Neutrophil (primary cell): ENCODE results near the gene PIH1D2.
A peak's percentile ranks its signal among the peaks of the same experiment; 100 is the strongest.

Source experiments
- H3K27ac ChIP-seq: fragments of 200-600 bp; sonication (generic); 2 replicates; pipeline ENCODE4 v1.5.1; 2016; ENCODE audit warnings: mild to moderate bottlenecking, moderate library complexity
- H3K27me3 ChIP-seq: fragments of 200-600 bp; sonication (generic); 2 replicates; pipeline ENCODE4 v1.6.0; 2016; ENCODE audit warnings: mild to moderate bottlenecking
- H3K36me3 ChIP-seq: fragments of 200-600 bp; sonication (generic); 2 replicates; pipeline ENCODE4 v1.5.1; 2017
- H3K4me1 ChIP-seq, 2 experiments: fragments of 200-600 bp in 1 of 2; sonication (generic) in 1 of 2; 1 replicate in 1 of 2; 2 replicates in 1 of 2; pipeline versions ENCODE4 v1.5.1 to v1.6.1; 2013 to 2016; ENCODE audit warnings: low read depth in 1 of 2, low read length in 1 of 2, mild to moderate bottlenecking in 1 of 2, moderate library complexity in 1 of 2; ENCODE audit not compliant: control insufficient read depth in 1 of 2, insufficient read depth in 1 of 2
- H3K4me3 ChIP-seq, 2 experiments: fragments of 200-600 bp in 1 of 2; sonication (generic) in 1 of 2; 1 replicate in 1 of 2; 2 replicates in 1 of 2; pipeline ENCODE4 v1.5.1; 2013 to 2016; ENCODE audit warnings: low read depth in 1 of 2, low read length in 1 of 2, mild to moderate bottlenecking in 1 of 2, moderate library complexity in 1 of 2
- H3K9me3 ChIP-seq: fragments of 200-600 bp; sonication (generic); 2 replicates; pipeline ENCODE4 v1.5.1; 2016
- TF ChIP-seq, protein P1 (sequence below): fragments of 200-600 bp; sonication (generic); IDR thresholded peaks from 2 replicates; pipeline ENCODE4 v1.5.1; 2016; ENCODE audit warnings: antibody characterized with exemption

PIH1D2 gene, protein sequence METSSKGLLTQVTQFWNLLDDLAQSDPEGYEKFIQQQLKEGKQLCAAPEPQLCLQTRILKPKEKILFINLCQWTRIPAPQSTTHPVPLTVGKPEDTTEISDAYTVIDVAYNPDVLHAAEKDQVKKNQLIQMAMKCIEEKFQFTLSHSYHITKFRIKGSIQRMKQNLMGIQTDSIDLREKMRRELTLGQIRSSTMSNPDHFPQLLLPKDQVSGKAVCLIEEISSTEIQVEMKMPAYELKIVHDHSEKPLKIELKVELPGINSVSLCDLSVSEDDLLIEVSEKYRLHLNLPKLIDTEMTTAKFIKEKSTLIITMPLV

DNA sequence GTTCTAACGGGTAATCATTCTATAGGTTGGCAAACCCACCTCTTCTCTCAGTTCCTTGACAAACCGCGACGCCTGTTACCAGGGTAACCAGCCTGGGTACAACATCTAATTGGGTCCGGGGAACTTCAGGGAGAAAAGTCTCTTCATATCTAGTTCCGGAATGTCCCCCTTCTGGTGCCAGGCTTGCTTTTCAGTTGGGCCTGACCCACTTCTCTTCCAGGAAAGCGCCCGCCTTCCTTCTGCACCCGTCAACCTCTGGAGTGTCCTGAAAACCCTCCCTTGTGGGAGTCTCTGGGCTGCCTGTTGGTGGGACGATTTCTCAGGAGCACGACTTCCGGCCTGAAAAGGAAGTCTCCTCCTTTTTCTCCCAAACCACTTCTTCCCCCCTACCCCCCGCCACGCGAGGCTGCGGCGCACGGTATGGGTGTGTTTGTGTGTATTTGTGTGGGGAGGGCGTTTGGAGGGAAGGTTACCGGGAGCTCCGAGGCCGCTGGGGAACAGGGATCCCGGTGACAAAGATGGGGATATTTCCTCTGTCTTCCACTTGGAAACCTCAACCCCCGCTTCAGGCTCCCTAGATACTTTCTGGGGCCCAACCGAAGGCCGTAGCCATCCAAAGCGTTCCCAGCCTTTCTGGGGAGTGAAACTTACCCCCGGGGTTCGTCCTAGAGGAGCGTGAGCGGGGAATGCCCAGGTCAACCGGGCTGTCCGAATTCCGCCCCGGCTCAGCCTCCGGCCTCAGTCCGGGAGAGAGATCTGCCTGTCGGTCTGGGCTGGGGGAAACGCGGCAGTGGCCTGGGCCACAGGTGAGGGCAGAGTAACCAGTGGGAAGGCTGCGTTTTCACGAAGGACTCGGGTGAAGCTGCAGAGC, at the start of gene PIH1D2, which contains the start of gene NKAPD1:
Gene PIH1D2, minus strand, starts transcription at position 77 of the 871 bp plus-strand sequence. CDS start 843 bp downstream, outside the sequence.
Gene NKAPD1, plus strand, starts transcription at position 359 of the 871 bp plus-strand sequence. CDS start 1,276 bp downstream, outside the sequence.
- Histone ChIP-seq H3K9me3 (no peaks in the 10 kb centered on the region), H3K27me3 (no peaks in the 10 kb centered on the region), H3K4me3 (peak within 1 kb of the TSS; percentile 87 to 95), H3K36me3 (peaks cover 12% of the 10 kb centered on the region), H3K27ac (peak within 1 kb of the TSS; percentile 81), H3K4me1 (peaks cover 11 to 18% of the 10 kb centered on the region in 2 experiments)
- TF ChIP-seq, protein P1, sequence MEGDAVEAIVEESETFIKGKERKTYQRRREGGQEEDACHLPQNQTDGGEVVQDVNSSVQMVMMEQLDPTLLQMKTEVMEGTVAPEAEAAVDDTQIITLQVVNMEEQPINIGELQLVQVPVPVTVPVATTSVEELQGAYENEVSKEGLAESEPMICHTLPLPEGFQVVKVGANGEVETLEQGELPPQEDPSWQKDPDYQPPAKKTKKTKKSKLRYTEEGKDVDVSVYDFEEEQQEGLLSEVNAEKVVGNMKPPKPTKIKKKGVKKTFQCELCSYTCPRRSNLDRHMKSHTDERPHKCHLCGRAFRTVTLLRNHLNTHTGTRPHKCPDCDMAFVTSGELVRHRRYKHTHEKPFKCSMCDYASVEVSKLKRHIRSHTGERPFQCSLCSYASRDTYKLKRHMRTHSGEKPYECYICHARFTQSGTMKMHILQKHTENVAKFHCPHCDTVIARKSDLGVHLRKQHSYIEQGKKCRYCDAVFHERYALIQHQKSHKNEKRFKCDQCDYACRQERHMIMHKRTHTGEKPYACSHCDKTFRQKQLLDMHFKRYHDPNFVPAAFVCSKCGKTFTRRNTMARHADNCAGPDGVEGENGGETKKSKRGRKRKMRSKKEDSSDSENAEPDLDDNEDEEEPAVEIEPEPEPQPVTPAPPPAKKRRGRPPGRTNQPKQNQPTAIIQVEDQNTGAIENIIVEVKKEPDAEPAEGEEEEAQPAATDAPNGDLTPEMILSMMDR: peak; percentile 19

DNA sequence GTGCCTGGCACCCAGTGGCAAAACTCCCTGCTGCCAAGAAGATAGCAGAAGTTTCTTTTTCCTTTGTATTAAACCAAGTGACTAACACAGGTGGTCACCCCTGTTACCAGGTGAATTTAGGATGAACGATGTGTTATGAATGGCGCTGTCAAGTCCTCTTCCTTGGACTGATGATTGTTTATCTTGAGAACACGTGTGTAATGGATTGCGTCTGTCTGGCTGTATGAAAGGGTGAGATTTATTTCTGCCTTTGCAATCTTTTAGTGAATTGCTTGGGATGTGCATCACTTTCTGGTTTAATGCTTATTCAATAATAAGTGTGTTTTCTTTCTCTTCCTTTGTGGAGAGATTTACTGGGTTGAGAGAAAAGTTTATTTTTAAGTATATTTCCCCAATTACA, 49.3 kb upstream of the PIH1D2 start:
- Histone ChIP-seq H3K27ac (no peak overlapping the region), H3K4me1 (no peaks in the 10 kb centered on the region), H3K36me3 (no peaks in the 10 kb centered on the region), H3K4me3 (no peak overlapping the region), H3K9me3 (no peaks in the 10 kb centered on the region), H3K27me3 (no peaks in the 10 kb centered on the region)
- TF ChIP-seq, protein P1: no peak

DNA sequence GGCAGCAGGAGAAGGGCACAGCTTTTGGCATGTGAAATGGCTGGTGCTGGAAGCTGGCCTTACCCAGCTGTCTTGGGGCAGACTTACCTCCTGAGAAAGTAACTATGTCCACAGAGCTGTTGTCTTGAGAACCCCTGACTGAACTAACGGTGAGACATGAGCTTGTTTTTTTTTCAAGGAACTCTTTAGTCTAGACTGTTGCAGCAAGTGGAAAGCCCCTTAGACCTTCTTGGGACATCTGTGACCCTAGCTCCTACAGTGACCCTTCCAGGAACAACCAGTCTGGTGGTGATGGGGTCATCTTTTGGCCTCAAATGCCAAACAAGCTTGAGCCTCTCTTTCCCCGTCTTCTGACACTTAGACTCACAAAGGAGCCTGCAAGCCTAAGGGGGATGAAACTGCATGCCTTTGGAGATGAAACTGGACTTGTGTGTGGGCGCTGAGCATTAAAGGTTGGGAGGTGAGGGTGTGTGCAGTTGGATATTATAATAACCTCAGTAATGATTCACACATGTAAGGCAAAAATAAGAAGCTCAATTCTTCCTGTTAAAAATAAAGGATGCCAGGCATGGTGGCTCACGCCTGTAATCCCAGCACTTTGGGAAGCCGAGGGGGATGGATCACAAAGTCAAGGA, 48.3 kb upstream of the PIH1D2 start:
- Histone ChIP-seq H3K27me3 (no peaks in the 10 kb centered on the region), H3K27ac (no peak overlapping the region), H3K9me3 (no peaks in the 10 kb centered on the region), H3K4me1 (no peaks in the 10 kb centered on the region), H3K36me3 (no peaks in the 10 kb centered on the region), H3K4me3 (no peak overlapping the region)
- TF ChIP-seq, protein P1: no peak

DNA sequence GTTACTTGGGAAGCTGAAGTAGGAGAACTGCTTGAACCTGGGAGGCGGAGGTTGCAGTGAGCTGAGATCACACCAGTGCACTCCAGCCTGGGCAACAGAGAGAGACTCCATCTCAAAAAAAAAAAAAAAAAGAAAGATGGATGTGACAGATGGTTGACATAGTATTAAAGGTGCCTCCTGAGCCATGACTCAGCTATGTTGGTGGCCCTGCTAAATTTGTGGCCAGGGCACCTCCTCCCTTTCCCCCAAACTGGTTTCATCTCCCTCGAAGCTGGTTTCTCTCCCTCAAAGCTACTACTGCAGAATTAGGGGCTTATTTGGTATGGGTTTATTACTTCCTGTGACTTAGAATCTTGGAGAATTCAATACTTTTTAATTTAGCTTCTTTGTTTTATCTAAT, 44.4 kb upstream of the PIH1D2 start:
- no peaks in the 10 kb centered on the region for H3K27me3 ChIP-seq
- H3K27ac ChIP-seq: no peak overlapping the region
- TF ChIP-seq, protein P1: no peak
- H3K36me3 ChIP-seq: no peaks in the 10 kb centered on the region
- H3K4me3 ChIP-seq: no peak overlapping the region
- no peaks in the 10 kb centered on the region for H3K4me1 ChIP-seq
- no peaks in the 10 kb centered on the region for H3K9me3 ChIP-seq

DNA sequence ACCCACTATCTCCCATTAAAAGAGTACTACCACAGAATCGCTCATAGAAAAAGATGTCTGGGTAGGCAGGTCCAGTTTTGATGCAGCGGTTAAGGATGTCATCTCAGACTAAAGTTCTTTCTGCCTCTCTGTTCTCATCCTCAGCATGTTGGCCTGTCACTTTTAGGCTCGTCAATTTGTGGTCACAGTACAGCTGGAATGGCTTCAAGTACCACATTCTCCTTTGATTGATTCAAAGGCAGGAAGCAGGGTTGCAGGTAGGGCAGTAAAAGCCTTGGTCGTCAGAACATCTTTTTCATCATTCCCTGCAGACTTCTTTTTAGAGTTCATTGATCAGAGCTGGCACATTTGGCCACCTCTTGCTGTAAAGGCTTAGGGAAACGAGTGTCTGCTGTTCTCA, 41.6 kb upstream of the PIH1D2 start:
- no peaks in the 10 kb centered on the region for H3K27me3 ChIP-seq
- H3K4me3 ChIP-seq: no peak overlapping the region
- H3K4me1 ChIP-seq: peaks cover 8 to 9% of the 10 kb centered on the region in 2 experiments
- H3K9me3 ChIP-seq: no peaks in the 10 kb centered on the region
- no peak overlapping the region for H3K27ac ChIP-seq
- TF ChIP-seq, protein P1: no peak
- no peaks in the 10 kb centered on the region for H3K36me3 ChIP-seq
